ENCODE data around the gene RECQL5.

RECQL5 gene

GRCh38 chr17:75615301-75615700, 51.7 kb downstream of the RECQL5 start:
- Histone ChIP-seq H3K27ac (ENCODE audit: low read length) (no peak overlapping the region), H3K4me3 (ENCODE audit: low read length) (no peak overlapping the region), H3K4me2 (ENCODE audit: low read length) (no peak overlapping the region), H3K79me2 (ENCODE audit: low read length) (no peaks in the 10 kb centered on the region), H2AFZ (ENCODE audit: low read depth, low read length) (no peak overlapping the region), H3K9me3 (ENCODE audit: insufficient read depth, low read length) (no peaks in the 10 kb centered on the region), H3K36me3 (replicated peaks; ENCODE audit: low read depth, low read length) (no peaks in the 10 kb centered on the region), H3K4me1 (ENCODE audit: low read length) (peaks cover 7% of the 10 kb centered on the region), H3K27me3 (ENCODE audit: low read depth, low read length) (no peaks in the 10 kb centered on the region), H3K9ac (ENCODE audit: low read length) (no peak overlapping the region), H4K20me1 (ENCODE audit: insufficient read depth, low read length) (no peaks in the 10 kb centered on the region)
- TF ChIP-seq EZH2phosphoT487 (IDR thresholded peaks at IDR 0.05; ENCODE audit: low read depth) (no peak), CTCF (IDR thresholded peaks at IDR 0.05; ENCODE audit: low read depth, low read length) (no peak)

- Histone ChIP-seq H3K36me3 (replicated peaks; ENCODE audit: low read depth, low read length) (no peaks in the 10 kb centered on the region), H3K27ac (ENCODE audit: low read length) (no peak overlapping the region), H3K79me2 (ENCODE audit: low read length) (no peaks in the 10 kb centered on the region), H3K27me3 (ENCODE audit: low read depth, low read length) (no peaks in the 10 kb centered on the region), H2AFZ (ENCODE audit: low read depth, low read length) (no peak overlapping the region), H3K9ac (ENCODE audit: low read length) (no peak overlapping the region), H4K20me1 (ENCODE audit: insufficient read depth, low read length) (no peaks in the 10 kb centered on the region), H3K4me2 (ENCODE audit: low read length) (no peak overlapping the region), H3K4me1 (ENCODE audit: low read length) (peaks cover 11% of the 10 kb centered on the region), H3K4me3 (ENCODE audit: low read length) (no peak overlapping the region), H3K9me3 (ENCODE audit: insufficient read depth, low read length) (no peaks in the 10 kb centered on the region)
- TF ChIP-seq CTCF (IDR thresholded peaks at IDR 0.05; ENCODE audit: low read depth, low read length) (no peak), EZH2phosphoT487 (IDR thresholded peaks at IDR 0.05; ENCODE audit: low read depth) (no peak)
Observed at GRCh38 chr17:75614556-75615270, 52.2 kb downstream of the RECQL5 start.

GRCh38 chr17:75614006-75614405, 52.9 kb downstream of the RECQL5 start:
- peaks cover 11% of the 10 kb centered on the region for H3K4me1 ChIP-seq (ENCODE audit: low read length)
- H3K4me3 ChIP-seq (ENCODE audit: low read length) = no peak overlapping the region
- TF ChIP-seq CTCF (IDR thresholded peaks at IDR 0.05; ENCODE audit: low read depth, low read length) = peak; percentile 20
- no peak for TF ChIP-seq EZH2phosphoT487 (IDR thresholded peaks at IDR 0.05; ENCODE audit: low read depth)
- H3K79me2 ChIP-seq (ENCODE audit: low read length) = no peaks in the 10 kb centered on the region
- no peaks in the 10 kb centered on the region for H3K9me3 ChIP-seq (ENCODE audit: insufficient read depth, low read length)
- no peak overlapping the region for H3K4me2 ChIP-seq (ENCODE audit: low read length)
- H2AFZ ChIP-seq (ENCODE audit: low read depth, low read length) = no peak overlapping the region
- H3K9ac ChIP-seq (ENCODE audit: low read length) = no peak overlapping the region
- no peaks in the 10 kb centered on the region for H3K36me3 ChIP-seq (replicated peaks; ENCODE audit: low read depth, low read length)
- H4K20me1 ChIP-seq (ENCODE audit: insufficient read depth, low read length) = no peaks in the 10 kb centered on the region
- H3K27ac ChIP-seq (ENCODE audit: low read length) = no peak overlapping the region
- H3K27me3 ChIP-seq (ENCODE audit: low read depth, low read length) = no peaks in the 10 kb centered on the region

DNA sequence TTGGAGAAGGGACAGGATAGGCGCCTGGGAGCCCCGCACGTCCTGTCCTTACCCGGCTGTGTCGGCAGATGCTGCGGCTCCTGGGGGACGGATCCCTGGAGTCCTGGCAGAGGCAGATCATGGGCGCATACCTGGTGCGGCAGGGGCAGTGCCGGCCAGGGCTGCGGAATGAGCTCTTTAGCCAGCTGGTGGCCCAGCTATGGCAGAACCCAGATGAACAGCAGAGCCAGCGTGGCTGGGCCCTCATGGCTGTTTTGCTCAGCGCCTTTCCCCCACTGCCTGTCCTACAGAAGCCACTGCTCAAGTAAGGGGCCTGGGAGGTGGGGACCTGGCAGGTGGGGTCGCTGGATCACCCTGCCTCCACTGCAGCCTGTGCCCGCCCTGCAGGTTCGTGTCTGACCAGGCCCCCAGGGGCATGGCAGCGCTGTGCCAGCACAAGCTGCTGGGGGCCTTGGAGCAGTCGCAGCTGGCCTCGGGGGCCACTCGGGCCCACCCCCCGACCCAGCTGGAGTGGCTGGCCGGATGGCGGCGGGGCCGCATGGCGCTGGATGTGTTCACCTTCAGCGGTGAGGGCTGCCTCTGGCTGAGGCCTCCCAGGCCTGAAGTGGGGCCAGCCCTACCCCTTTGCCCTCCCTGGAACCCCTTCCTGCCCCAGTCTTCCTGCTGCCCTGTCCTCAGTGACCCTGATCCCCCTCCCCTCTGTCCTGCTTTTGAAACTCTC, 53.9 kb downstream of the RECQL5 start:
- Histone ChIP-seq H3K4me1 (ENCODE audit: low read length) (peaks cover 11% of the 10 kb centered on the region), H2AFZ (ENCODE audit: low read depth, low read length) (no peak overlapping the region), H3K4me2 (ENCODE audit: low read length) (no peak overlapping the region), H3K79me2 (ENCODE audit: low read length) (no peaks in the 10 kb centered on the region), H3K9me3 (ENCODE audit: insufficient read depth, low read length) (no peaks in the 10 kb centered on the region), H3K27me3 (ENCODE audit: low read depth, low read length) (no peaks in the 10 kb centered on the region), H3K27ac (ENCODE audit: low read length) (no peak overlapping the region), H3K4me3 (ENCODE audit: low read length) (no peak overlapping the region), H3K36me3 (replicated peaks; ENCODE audit: low read depth, low read length) (no peaks in the 10 kb centered on the region), H3K9ac (ENCODE audit: low read length) (no peak overlapping the region), H4K20me1 (ENCODE audit: insufficient read depth, low read length) (no peaks in the 10 kb centered on the region)
- no peak for TF ChIP-seq EZH2phosphoT487 (IDR thresholded peaks at IDR 0.05; ENCODE audit: low read depth)
- no peak for TF ChIP-seq CTCF (IDR thresholded peaks at IDR 0.05; ENCODE audit: low read depth, low read length)
